Fibroblast of lung (primary cell): ENCODE data around the gene REC114.

ENCODE experiments used
- CTCF ChIP-seq, 2 donors: IDR thresholded peaks in 1 of 2; conservative IDR thresholded peaks in 1 of 2; 1 replicate in 1 of 2; 2 replicates in 1 of 2; pipeline ENCODE4 v1.5.1; 2011 to 2012; ENCODE audit warnings: low read length in 2 of 2, control low read depth in 1 of 2, inconsistent platforms in 1 of 2, low read depth in 1 of 2, mild to moderate bottlenecking in 1 of 2
- EZH2 ChIP-seq: IDR thresholded peaks from 2 replicates; pipeline ENCODE4 v1.5.1; 2012; ENCODE audit warnings: low read length, control low read depth, mild to moderate bottlenecking; ENCODE audit errors: missing control alignments

DNA sequence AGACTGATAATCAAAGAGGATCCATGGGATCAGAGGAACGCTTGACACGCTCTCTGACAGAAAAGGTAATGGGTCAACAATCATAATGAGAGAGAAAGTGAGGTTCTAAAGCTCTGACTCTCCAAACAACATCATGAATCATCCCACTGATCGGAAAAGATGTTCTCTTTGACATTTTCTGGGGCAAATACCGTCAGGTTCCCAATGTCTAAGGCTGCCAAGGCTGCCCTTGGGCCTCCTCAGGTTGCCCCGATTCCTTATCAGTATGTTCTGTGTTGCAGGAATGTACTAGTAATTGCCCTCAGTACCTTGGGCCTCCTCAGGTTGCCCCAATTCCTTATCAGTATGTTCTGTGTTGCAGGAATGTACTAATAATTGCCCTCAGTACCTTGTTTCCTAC, 129.3 kb downstream of the REC114 start:
- TF ChIP-seq CTCF (conservative IDR thresholded peaks at IDR 0.05 in 1 of 2, IDR thresholded peaks at IDR 0.05 in 1 of 2; ENCODE audit: low read depth in 1 of 2, low read length in 2 of 2) (no peak), EZH2 (no peak)
